ENCODE results near the gene DAPK3.

GRCh38 chr19:3963458-3964255, 7.2 kb downstream of the DAPK3 start:
- TF ChIP-seq EZH2 (optimal IDR thresholded peaks at IDR 0.05; ENCODE audit: low read depth, low read length) (no peak), CTCF (IDR thresholded peaks at IDR 0.05; ENCODE audit: low read length) (no peak)
